Measurements from ENCODE around the gene SLC24A4.

SLC24A4 gene

DNA sequence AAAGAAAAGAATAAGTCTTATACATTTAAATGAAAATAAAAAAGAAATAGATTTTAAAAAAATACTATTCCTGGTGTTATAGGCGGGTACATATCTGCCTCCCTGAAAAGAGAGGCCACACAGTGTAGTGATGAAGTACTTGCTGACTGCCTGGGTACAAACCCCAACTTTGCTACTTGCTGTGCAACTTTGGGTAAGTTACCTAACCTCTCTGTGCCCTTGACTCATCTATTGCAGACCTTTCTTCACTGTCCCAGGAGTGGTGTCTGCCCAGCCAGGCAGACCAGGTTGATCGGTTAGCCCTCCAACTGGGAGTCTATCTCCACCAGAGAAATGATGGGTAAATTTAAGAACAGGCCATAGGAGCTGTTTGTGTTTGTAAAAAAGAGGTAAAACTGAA is 82.0 kb downstream of the SLC24A4 start:
- DNase-seq = no peak

GRCh38 chr14:92407410-92407809 is 84.4 kb downstream of the SLC24A4 start:
- no peak for DNase-seq

GRCh38 chr14:92409043-92409442 is 86.1 kb downstream of the SLC24A4 start:
- no peak for DNase-seq

DNA sequence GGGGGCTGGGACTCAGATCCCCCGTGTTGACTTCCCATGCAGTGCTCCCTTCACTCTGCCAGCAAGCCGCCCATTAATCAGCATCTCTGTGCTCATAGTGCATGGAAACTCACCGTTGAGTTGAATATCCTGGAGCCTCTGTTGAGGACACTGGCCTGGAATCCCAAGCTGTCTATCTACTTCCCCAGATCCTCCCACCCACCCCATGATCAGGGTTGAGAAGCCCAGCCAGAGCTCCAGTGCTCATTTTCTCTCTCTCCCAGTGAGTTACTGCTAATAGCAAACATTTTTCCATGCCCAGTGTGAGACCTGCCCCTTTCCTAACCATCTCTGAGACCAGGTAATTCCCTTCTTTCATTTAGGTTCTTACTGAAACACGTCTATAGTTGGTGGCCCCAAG is 88.2 kb downstream of the SLC24A4 start:
- no peak for DNase-seq

GRCh38 chr14:92411941-92412340 is 89.0 kb downstream of the SLC24A4 start:
- no peak for DNase-seq

GRCh38 chr14:92412912-92413311 is 89.9 kb downstream of the SLC24A4 start:
- no peak for DNase-seq

GRCh38 chr14:92413379-92413778 is 90.4 kb downstream of the SLC24A4 start:
- DNase-seq = no peak

DNA sequence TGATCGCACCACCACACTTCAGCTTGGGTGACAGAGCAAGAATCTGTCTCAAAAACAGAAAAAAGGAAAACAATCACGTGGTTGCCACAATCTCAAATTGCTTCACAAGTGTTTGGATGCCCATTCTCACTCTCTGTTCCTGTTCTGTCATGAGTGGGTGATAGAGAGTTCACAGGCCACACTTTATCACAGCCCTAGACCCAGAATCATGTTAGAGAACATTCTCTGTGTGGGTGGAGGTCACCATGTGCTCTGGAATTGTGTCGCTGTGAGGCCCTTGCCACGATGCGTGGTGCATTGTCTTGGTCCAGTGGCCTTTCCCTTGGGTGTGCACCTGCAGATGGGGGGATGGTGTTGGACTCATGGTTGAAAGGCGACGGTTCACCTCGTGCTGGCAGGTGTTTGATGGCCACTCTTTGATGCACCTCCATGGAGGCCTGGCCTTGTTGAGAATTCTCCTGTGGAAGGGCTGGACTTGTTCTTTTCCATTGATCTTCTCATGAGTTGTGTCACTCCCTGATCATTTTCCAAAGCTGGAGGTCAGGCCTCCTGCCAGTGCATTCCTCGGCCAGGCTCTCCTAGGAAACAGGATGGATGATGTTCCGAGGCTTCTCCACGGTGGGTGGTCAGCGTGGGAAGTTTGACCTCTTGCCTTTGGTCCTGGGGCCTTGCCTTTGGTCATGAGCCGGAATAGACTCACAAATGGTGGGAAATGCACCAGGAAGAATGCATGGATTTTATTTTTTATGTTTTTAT is 91.9 kb downstream of the SLC24A4 start:
- no peak for DNase-seq

DNA sequence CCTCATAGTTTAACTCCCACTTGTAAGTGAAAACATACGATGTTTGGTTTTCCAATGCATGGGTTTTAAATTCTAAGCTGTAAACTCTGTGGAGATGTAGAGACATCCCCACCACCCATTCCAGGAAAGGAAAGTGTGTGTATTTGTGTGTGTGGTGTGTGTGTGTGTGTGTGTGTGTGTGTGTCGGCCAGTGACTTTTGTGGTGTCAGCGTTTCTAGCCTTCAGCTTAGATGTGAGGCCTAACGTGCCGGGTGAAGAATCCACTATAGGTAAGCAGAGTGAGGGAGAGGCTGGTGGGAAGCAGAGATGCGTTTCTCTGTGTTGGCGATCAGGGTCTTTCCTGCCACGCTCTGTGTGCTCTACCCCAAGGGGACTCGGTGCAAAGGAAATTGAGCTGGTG is 93.0 kb downstream of the SLC24A4 start:
- no peak for DNase-seq

DNA sequence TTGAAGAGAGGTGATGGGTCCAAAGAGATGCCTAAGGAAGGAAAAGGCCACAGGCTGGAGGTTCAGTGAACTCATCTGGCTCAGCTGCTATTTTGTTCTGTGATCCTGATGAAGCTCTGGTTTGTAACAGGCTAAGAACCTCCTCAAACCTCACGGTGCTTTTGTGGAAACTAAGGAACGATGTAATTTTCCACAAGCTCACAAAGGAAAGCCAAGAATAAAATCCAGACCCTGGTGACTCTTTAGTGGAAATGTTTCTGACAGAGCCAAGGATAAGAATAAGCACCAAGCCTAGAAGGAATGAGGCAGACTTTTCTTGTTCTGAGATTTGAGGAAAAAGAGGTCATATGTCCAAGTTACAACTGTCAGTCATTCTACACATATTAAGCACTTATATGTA is 93.6 kb downstream of the SLC24A4 start:
- no peak for DNase-seq

GRCh38 chr14:92417759-92418158 is 94.8 kb downstream of the SLC24A4 start:
- DNase-seq = no peak

DNA sequence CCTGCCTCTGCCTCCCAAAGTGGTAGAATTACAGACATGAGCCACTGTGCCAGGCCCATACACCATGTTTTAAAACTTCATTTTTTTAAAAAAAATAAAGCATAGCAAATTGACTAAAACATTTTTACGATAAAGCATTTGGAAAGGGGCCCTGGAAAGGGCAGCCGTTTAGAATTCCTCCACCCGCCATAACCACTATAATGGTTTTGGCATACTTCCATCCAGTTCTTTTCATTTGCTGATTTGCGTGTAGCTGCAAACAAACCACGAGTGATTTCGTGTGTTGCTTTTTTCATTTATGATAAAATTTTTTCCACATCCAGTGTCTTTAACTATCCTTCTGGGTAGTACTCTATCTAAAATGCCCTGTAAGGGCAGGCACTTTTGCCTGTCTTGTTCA is 98.8 kb downstream of the SLC24A4 start:
- DNase-seq = no peak

DNA sequence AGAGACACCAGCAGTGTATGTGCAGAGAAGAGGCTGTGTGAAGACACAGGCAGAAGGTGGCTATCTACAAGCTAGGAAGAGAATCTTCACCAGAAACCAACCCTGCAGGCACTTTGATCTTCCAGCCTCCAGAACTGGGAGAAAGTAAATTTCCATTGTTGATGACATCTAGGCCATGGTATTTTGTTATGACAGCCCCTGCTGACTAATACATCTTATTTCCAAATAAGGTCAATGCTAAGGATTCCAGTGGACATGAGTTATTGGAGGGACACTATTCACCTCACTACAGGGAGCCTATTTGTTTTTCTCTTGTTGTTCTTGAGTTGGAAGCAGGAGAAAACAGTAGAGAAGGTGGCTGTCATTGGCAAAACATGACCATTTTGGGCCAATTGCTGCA is 102.1 kb downstream of the SLC24A4 start:
- DNase-seq = no peak

GRCh38 chr14:92426237-92426636 is 103.3 kb downstream of the SLC24A4 start:
- DNase-seq = no peak

DNA sequence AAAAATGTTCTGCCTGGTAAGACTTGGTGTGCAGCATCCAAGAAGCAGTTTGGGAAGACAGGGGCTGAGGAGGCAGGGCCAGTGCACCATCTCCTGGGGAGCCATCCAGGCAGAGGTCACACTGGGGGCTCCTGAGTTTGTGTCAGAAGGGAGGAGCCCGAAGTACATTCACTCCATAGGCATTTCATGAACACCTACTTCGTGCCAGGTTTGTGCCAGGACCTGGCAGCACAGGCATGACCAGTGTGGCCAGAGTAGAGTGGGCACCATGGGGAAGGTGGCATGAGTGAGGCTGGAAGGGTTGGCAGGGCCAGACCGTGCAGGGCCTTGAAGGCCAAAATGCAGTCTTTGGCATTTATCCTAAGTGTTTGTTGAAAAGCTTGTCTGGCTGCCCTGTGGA is 104.1 kb downstream of the SLC24A4 start:
- no peak for DNase-seq

DNA sequence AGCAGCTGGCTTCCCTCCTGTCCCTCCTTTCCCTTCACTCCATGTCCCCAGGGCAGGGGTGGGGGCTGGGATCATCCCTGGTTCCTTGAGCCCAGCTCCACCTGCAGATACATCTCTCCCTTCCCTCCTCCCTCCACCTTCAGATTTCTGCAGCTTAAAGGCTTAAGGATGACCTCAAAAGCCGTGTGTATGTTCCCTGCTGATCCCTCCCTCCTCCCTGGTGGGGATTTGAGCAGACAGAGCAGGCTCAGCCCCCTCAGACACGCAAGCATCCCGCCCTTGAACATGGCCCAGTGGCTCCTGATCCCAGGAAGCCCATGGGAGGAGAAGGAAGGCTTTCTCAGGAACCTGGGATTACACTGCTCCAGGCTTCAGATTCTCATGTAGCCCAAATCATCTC is 107.7 kb downstream of the SLC24A4 start:
- DNase-seq = no peak

- no peak for DNase-seq
These were observed 108.3 kb downstream of the SLC24A4 start for GRCh38 chr14:92431199-92431725.

DNA sequence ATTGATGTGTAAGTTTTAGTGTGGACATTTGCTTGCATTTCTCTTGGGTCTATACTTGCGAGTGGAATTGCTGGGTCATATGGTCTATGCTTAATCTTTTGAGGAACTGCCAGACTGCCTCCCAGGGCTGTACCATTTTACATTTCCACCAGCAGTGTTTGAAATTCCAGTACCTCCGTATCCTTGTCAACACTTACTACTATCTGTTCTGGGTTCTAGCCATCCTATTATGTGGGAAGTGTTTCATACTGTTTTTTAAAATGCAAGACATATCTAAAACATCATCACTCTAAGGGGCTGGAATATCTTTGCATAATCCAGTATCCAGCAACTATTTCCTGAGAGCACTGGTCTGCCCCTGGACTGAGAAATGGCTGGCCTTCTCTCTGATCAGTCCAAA is 110.4 kb downstream of the SLC24A4 start:
- no peak for DNase-seq

- DNase-seq = no peak
These were observed 112.2 kb downstream of the SLC24A4 start for GRCh38 chr14:92435154-92435553.

GRCh38 chr14:92436115-92436776 is 113.3 kb downstream of the SLC24A4 start:
- DNase-seq = no peak

DNA sequence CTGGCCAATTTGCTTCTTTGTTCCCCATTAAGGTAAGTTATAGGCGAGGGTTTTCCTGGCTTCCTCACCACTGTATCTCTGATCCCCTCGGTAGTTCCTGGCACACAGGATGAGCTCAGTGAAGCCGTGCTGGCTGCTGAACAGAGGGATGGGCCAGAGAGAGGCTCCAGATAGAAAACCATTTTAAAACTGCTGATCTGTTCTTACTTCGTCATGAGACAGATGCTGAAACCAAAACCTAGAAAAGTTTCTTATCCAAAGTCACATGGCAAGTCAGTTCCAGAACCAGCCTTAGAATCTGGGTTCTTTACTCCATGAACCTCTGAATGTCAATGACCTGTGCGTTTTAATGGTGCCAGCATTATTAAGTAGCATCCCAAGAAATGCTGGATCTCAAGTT is 114.3 kb downstream of the SLC24A4 start:
- DNase-seq = no peak

DNA sequence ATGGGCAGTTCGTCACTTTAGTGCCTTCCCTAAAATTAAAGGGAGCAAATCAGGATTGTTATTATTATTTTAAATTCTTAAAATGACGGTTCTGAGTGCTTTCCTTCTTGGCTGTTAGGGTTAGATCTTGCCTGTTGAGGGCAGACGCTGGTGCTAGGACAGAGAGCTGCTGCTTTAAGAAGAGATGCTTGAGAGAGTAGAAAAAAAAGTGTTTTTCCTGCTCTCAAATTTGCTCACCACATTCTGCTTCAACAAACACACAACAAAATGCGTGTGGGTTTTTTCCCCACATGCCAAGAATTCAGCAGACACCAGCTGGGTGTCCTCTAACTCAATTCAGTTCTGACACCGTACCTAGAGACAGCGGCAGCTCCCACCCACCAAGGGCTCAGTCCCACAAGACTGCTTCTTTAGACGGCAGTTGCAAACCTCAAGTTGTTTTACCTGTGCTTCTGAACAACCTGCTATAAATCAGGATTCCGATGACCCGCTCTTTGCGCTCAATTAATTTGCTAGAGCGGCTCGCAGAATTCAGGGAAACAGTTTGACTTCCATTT is 114.8 kb downstream of the SLC24A4 start:
- DNase-seq = no peak

GRCh38 chr14:92439537-92440344 is 116.8 kb downstream of the SLC24A4 start:
- no peak for DNase-seq

Measured in NCI-H1930 (cell line).